HG03066 (cell line): ENCODE data around the gene CNTN3.

Source experiments
- ATAC-seq: cut with Tn5 transposase; IDR thresholded peaks from one replicate; pipeline ENCODE4 v1.9.1; 2021; ENCODE audit warnings: low read depth; ENCODE audit not compliant: unreplicated experiment

Gene CNTN3

DNA sequence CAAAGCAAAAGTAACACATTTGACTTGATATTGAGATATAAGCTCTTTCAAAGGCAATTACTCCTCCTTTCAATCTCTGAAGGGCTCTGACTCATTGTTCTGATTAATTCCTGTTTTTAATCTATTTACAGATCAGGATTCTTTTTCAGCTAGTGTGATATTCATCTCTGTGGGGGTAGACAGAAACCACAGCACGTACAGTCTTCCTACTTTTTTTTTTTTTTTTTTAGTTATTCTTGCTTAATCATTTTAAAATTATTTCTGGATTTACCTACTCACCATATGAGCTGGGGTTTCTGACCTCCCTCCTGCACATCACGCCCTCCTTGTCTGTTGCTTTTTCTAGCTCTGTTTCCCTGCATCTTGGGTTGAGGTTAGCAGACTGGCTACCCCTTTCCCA lies 1.4 kb downstream of the CNTN3 start:
- no peak for ATAC-seq

DNA sequence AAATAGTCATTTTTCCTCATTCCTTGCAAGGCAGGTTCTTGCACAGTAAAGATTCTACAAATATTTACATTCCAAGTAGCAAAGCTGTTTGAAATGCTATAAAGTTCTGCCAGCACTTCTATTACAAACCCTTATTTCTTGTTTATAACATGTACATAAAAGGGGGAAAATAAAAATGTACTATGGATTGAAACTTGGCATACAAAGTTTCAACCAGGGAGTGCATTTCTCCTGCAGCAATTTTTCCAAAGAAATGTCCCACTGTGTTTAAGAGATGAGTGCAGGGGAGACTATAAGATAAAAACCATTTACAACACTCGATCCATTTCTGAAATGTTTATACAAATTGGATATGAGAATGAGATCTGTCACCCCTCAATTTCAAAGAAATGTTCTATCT lies 3.3 kb downstream of the CNTN3 start:
- no peak for ATAC-seq

DNA sequence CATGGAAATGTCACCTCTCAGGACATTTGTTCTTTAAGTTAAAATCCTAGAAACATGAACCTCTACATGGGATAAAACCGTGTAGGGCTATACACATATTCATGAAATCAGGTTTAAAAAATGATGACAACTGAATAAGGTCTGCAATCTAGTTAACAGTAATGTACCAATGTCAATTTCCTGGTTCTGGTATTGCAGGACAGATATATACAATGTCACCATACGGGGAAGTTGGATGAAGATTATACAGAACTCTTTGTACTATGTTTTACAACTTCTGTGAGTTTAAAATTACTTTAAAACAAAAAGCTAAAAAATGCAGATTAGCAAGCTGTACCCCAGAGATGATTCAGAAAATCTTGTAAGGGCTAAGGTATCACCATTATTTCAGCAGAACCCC lies 6.7 kb downstream of the CNTN3 start:
- no peak for ATAC-seq

DNA sequence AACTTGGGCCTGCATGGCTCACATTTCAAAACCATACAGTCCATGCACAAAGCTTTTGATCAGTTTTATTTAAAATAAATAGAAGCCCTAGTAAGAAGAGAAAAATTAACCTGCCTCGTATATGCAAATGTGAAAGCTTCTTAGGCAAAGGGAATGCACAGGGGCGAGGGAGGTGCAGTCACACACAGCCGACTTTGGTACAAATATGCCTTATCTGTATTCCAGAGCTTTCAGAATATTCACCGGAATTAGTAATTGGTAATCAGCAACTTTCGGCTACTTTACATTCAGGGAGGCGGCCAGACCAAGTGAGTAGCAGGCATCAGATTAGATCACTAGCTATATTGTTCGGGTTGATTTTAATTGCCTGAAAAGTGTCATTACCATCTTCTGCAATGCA lies 7.5 kb downstream of the CNTN3 start:
- no peak for ATAC-seq

DNA sequence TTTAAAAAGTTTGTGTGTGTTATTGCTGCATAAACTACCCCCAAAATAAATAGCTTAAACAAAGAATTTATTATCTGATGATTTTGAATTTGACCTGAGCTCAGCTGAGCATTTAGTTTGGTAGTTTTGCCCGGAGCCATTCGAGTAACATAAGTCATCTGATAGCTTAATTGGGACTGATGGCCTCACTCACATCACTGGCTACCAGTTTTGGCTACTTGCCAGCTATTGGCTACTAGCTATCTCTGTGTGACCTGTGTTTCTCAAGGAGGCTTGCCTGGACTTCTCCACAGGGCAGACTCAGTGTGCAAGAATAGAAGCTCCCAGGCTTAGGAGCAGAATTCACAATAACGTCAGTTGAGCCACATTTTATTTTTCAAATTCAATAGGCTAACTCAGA lies 9.0 kb downstream of the CNTN3 start:
- no peak for ATAC-seq

DNA sequence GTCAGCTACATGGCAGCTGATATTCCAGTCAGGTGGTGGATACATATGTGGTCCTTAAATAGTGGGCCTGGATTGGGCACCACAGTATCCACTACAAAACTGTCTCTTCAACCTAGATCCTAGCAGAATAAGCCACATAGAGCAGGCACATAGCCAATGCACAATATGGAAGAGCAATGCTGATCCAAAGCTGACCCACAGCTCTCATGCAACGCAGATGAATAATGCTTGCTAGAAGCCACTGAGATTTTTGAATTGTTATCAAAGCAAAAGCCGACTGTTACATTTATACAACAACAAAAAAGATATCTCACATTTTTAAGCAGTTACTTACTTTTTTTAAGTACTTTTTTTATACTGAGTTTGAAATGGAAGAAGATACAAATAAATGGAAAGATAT lies 11.2 kb downstream of the CNTN3 start:
- no peak for ATAC-seq

DNA sequence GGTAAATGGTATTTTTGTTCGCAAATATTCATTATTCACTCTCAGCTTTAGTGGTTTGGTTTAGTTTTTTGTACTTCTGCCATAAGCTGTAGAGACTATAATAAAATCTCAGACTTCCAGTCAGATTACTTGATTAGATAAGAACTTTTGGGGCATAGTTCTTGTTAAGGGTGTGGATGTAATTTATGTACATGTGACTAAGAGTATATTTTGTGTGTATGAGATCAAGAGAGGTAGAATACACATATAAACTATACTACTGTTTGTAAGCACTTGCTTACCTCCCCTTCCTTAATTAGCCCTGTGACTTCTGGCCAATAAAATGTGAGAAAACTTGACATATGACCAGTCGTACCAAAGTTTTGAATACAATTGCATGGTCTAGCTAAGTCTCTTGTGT lies 12.0 kb downstream of the CNTN3 start:
- ATAC-seq, result no peak

DNA sequence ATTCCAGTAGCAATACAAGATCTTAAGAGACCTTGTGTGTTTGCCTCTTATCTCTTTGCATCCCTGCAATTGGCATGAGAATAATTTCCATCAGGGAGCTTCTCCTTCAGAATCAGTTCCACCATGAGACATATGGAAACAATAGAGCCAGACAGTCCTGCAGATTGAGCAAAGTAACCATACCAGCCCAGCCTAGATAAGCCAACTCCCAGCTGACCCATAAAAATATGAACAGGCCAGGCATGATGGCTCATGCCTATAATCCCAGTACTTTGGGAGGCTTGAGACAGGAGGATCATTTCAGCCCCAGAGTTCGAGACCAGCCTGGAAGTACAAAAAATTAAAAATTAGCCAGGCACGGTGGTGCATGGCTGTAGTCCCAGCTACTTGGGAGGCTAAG lies 12.7 kb downstream of the CNTN3 start:
- ATAC-seq, result no peak

DNA sequence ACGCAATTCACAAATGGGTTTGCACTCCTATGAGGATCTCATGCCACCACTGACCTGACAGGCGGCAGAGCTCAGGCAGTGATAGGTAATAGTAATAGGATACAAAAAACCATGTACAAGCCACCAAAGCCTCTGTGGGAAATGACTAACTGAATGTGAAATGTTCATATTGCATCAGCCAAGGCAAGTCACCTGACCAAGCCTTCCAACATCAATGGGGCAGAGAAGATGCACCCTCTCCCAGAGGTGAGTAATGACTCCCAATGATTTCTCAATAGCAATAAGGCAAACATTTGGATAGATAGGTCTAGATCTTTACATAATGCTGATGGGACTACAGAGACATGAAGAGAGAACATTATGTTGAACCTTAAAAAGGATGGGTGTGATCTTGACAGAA lies 14.9 kb downstream of the CNTN3 start:
- ATAC-seq, result no peak

DNA sequence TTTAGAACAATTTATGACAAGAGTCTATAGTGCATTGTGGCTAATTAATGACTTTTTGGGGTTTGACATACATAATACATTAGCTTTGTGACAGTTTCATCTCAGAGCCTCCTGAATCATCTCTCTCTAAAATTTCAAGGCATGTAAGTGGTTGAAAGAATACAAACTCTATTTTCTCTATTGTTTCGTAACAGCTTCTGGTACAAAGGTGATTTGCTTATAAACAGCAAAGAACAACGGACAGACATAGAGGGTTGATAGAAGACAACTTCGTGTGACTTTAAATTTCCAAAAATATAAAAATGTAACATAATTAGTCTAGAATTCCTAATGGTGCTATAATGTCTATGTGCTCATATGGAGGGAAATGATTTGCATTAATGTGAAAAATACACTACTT lies 21.3 kb downstream of the CNTN3 start:
- ATAC-seq, result no peak

DNA sequence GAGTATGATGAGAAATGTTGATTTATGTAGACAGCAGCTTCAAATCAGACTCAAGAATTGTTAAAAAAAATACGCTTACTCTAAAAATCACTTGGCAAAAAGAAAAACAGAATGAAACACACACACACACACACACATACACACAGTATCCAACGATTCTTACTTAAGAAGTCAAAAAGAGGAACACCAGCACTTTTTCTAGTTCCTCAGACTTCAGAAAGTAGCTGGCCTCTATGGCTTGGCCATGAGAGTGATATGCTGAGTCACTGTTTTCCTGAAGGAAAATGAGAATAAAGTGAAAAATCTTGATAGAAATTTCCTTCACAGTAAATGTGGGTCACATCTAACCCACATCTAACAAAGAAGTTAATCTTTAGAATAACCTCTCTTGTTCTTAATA lies 22.1 kb downstream of the CNTN3 start:
- no peak for ATAC-seq

DNA sequence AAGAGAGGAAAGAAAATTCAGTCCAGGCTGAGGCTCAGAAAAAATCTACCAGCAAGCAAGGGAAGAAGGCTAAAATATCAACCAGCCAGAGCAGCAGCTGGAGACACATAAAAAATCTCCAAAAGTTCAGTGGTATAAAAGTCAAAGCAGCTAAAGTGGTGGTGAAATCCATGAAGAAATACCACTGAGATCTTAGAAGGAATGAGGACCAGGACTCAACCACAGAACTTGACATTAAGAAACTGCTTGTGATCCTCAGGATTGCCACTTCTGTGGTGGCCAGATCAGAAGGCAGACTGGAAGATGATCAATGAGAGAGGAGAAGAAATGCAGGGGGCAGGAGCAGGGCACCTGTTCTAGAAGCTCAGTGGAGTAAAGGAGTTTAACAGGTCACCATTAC lies 22.5 kb downstream of the CNTN3 start:
- ATAC-seq, result no peak

DNA sequence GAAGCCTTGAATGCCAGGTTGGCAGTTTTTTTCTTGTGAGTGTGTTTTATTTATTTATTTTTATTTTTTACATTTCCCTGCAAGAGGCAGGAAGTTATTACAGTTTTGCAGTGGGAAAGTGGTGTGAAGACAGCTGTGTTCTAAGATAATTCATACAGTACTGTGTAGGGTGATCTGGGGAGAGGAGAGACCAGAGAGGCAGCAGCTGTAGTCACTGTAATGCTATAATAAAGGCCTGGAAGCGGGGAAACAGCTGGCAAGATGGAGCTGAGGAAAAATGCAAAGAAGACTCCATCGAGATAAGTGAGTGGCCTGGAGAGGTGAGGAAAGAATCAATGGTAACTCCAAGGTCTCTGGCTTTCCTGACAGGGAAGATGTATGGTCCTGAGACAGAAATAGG lies 23.1 kb downstream of the CNTN3 start:
- ATAC-seq, result no peak

DNA sequence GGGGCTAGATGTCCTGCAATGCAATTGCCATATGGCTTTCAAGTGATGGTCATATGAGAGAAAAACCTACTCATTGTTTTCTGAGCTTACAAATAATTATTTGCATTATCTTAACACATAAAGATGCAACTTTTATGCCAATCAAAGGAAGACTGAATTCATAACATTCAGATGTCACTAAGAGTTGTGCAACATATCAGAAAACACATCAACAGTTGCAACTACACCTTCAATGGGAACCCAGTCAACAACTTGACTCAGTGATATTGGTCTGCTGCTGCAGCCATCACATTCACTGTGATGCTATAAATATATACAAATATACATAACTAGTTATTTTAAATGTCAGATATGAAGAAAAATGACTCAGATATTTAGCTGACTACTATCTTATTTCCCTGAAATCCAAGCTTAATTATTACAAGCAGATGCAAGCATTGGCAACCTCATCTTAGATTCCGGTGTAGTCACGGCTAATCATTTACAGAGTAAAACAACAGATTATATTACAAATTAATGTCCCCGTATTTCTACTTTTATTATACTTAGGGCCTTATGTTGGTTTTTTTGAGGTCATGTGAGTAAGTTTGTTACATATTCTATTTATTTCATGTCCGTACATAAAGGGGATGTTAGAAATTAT lies 23.7 kb downstream of the CNTN3 start:
- ATAC-seq, result no peak

DNA sequence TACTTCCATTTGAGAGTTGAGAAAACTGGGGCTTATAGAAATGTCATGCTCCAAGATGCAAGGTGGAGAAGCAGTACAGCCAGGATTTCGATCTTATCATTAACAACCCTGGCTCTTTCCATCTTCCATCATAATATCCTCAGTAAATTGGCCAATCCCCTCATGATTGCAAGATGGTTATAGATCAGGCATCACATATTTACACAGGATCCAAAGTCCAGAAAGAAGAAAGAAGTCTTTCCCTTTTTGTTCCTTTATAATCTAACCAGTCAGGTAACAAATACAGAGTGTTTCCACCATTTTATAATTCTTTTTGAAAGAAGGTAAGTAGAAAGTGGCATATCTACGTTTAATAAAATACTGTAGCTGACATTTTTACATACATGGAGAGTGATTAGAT lies 29.7 kb downstream of the CNTN3 start:
- ATAC-seq, result no peak

DNA sequence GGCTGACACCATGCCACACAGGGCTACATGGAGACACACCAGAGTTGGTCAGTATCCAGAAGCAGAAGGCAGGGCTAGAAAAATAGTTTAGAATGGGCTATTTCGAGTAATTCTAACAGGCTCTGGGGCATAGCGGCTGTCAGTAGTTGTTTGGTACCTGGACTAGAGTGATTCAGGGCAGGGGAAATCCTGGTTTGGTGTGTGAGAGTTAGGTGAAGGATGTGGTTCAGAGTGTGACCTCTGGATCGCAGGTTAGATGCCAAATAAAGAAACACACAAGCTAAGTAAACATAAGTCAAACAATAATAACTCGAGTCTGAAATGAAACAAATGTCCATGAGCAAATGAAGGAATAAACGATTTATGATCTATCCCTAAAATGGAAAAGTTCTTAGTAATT lies 31.5 kb downstream of the CNTN3 start:
- ATAC-seq, result no peak

DNA sequence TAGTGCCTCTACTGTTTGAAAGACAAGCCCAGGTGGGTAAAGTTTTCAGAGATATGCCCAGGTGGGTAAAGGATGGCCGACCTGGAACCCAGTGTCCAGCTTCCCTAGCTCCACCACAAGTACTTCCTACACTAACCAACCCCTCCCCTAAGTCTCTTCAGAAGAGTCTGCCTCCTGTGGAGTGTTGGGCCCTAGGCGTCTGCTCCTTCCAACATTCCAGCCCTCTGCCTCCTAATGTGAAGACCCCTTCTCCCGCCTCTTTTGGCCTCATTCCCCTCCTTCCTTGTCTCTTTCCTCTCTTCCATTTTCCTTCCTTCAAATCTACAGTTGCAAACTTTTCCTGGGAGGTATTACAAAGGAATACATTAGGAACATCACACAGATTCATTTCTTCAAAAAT lies 38.6 kb downstream of the CNTN3 start:
- no peak for ATAC-seq

DNA sequence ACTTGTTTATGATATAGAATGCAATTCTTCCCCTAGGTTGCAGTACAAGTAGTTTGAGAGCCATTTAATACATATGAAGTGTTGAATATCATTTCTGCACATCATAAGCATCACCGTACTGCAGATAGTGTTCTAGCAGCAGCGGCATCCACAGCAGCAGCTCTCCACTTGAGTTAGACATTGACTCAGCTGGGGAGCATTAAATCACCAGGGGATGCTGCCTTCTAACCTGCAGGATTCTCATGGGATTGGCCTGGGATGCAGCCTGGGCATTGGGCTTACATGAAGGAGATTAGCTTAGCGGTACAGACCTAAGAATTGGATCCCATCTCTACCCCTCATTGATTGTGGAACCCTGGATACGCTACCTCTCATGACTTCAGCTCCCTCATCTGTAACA lies 43.3 kb downstream of the CNTN3 start:
- no peak for ATAC-seq
